ENCODE measurements around the gene BPIFA1.
A peak's percentile ranks its signal among the peaks of the same experiment; 100 is the strongest.

The BPIFA1 gene

DNA sequence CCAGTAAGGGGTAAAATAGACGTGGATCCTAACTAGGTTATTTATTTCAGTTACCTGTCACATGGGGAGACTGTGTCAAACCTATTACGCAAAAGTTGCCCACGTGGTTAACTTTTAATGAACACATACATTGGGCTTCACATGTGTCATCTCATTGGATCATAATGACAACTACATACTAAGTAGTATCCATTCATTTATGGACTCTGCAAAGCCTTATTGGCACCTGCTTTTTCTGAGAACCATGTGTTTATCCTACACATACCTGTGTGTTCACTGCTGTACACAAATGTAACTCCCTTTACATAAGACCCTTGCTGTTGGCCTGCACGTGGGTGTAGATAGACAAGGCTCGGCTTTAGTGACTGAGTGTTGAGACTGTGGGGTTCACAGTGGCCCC lies 5.1 kb downstream of the BPIFA1 start:
- no peak for DNase-seq (ENCODE audit: low spot score)

- no peak for DNase-seq (ENCODE audit: low spot score)
Measured at GRCh38 chr20:33242319-33243100, 6.7 kb downstream of the BPIFA1 start.

DNA sequence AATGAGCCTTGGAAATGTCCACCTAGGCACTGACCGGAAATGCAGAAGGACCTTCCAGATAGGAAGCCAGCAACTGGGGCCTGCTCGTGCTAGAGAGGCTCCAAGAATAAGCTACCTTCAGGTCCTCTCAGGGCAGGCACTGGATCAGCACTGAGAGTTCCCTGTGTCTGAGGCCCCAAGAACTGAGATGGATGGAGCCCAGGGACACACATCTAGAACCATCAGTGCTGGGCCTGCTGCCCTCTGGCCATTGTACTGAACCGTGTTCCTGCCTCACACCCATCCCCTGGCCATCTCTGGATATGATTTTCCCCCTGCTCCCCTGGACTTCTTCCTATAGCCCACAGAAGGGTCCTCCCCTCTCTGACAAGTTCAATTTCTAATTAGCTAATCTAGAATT lies 10.3 kb downstream of the BPIFA1 start:
- no peak for DNase-seq (ENCODE audit: low spot score)

GRCh38 chr20:33249456-33249855 lies 13.7 kb downstream of the BPIFA1 start:
- no peak for DNase-seq (ENCODE audit: low spot score)

DNA sequence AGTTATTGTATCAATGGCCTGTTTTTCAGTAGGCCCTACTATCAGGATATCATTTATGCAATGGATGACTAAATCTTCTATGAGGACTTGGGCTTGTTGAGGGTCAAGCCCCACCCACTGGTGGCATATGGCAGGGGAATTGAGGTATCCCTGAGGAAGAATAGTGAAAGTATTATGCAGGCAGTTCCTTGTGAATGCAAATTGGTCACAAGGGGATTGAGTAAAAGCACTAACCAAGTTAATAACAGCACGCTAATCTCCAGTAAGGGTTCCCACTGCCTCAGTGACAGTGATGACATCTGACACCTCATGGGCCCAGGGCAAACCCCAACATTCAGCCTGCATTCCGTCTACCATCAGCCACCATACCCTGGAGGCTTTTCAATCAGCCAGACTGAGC lies 14.9 kb downstream of the BPIFA1 start:
- no peak for DNase-seq (ENCODE audit: low spot score)

GRCh38 chr20:33251496-33251895 lies 15.7 kb downstream of the BPIFA1 start:
- DNase-seq (ENCODE audit: low spot score): no peak

GRCh38 chr20:33252460-33252859 lies 16.7 kb downstream of the BPIFA1 start:
- DNase-seq (ENCODE audit: low spot score): no peak

DNA sequence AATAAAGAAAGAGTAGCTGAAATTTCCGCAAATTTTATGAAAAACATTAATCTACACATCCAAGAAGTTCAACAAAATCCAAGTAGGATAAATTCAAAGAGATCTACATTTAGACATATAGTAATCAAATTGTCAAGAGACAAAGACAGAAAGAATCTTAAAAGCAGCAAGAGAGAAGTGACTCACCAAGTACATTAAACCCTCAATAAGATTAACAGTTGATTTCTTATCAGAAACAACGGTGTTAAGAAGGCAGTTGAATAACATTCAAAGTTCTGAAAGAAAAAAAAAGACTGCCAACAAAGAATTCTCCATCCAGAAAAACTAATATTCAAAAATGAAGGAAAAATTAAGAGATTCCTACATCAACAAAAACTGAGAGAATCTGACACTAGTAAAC lies 19.2 kb downstream of the BPIFA1 start:
- no peak for DNase-seq (ENCODE audit: low spot score)

DNA sequence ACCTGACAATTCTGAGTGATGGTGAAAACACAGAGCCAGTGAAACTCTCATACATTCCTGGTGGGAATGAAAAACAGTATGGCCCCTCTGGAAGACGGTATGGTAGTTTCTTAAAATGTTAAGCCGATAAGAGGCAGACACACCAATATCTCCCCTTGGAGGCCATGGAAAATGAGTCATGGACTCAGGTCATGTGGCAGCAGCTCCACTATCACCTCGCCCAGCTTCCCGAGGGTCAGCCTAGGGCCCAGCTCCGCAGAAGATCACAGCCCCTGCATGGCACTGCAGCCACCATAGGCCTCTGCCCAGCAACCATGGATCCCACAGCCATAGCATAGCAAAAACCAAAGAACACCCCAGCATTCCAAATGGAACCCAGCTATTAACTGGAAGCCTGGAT lies 21.4 kb downstream of the BPIFA1 start:
- DNase-seq (ENCODE audit: low spot score): no peak

DNA sequence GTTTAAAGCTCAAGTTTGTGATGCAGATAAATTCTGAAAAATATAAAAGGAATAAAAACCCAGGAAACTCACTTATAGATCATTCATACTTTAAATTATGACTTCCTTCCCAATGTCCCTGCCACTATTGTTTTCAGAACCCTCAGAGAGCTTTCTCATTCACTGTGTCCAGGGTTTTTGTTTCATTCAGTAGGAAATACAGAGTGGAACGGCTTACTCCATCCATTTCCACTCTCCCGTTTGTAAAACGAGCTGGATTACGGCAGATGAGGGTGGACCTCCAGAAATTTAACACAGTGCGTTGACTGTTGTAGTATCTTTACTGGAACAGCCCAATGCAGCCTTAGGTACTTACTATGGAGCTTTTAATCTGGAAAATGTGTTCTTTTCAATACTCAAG lies 23.6 kb downstream of the BPIFA1 start:
- DNase-seq (ENCODE audit: low spot score): no peak

DNA sequence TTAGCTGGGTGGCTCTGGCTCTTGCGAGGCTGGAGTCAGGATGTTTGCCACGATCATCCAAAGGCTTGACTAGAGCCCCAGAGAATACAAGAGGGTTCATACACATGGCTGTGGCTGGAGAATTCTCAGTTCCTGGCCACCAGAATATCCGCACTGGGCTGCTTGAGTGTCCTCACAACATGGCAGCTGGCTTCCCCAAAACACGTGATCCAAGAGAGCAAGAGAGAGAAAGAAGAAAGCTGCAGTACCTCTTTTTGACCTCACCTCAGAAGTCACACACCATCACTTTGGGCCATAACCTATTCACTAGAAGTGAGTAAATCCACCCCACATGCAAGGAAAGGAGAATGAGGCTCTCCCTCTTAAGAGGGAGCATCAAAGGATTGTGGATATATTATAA lies 25.7 kb downstream of the BPIFA1 start:
- DNase-seq (ENCODE audit: low spot score): no peak

- peak; percentile 68 for DNase-seq (ENCODE audit: low spot score)
Measured at GRCh38 chr20:33262658-33263065, 26.9 kb downstream of the BPIFA1 start.

GRCh38 chr20:33263784-33264183 lies 28.0 kb downstream of the BPIFA1 start:
- DNase-seq (ENCODE audit: low spot score): no peak

- DNase-seq (ENCODE audit: low spot score): no peak
Measured at GRCh38 chr20:33267701-33268100, 31.9 kb downstream of the BPIFA1 start.

- no peak for DNase-seq (ENCODE audit: low spot score)
Measured at GRCh38 chr20:33272155-33272873, 36.5 kb downstream of the BPIFA1 start.

- no peak for DNase-seq (ENCODE audit: low spot score)
Measured at GRCh38 chr20:33273117-33273851, 37.5 kb downstream of the BPIFA1 start.

GRCh38 chr20:33275215-33275614 lies 39.4 kb downstream of the BPIFA1 start:
- no peak for DNase-seq (ENCODE audit: low spot score)

GRCh38 chr20:33275871-33276270 lies 40.1 kb downstream of the BPIFA1 start:
- no peak for DNase-seq (ENCODE audit: low spot score)

GRCh38 chr20:33276303-33277113 lies 40.7 kb downstream of the BPIFA1 start:
- DNase-seq (ENCODE audit: low spot score): no peak

- DNase-seq (ENCODE audit: low spot score): no peak
Measured at GRCh38 chr20:33277471-33278441, 42.0 kb downstream of the BPIFA1 start.

GRCh38 chr20:33278700-33279099 lies 42.9 kb downstream of the BPIFA1 start:
- DNase-seq (ENCODE audit: low spot score): no peak
